ENCODE measurements around the gene HS6ST2.

Gene HS6ST2

DNA sequence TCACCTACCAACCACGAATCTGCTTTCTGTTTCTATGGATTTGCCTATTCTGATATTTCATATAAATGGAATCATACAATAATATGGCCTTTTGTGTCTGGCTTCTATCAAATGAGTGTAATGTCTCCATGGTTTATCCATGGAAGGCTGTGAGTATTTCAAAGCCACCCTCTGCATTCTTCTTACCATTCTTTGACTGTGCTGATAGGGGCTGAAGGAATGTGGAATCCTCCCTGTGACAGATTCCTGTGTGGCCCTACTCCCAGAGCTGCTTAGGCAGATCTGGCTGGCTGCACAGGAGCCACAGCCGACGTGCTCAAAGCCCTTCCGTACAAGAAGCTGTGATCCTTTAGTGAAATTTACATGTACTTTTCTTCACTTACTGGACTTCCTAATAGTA is 163.2 kb downstream of the HS6ST2 start:
- no peak for DNase-seq (ENCODE audit: low read depth)

DNA sequence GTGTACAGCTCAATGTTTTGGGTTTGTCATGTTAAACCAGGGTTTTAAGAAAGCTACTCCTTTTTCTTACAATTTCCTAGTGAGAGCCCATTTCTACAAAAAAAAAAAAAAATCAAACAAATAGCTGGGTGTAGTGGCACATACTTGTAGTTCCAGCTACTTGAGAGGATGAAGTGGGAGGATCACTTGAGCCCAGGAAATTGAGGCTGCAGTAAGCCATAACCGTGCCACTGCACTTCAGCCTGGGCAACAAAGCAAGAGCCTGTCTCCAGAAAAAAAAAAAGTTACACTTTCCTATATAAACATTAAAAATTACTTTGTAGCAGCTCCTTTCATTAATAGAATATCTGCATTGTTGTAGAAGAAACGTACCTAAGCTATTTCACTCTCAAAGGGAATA is 166.7 kb downstream of the HS6ST2 start:
- no peak for DNase-seq (ENCODE audit: low read depth)

DNA sequence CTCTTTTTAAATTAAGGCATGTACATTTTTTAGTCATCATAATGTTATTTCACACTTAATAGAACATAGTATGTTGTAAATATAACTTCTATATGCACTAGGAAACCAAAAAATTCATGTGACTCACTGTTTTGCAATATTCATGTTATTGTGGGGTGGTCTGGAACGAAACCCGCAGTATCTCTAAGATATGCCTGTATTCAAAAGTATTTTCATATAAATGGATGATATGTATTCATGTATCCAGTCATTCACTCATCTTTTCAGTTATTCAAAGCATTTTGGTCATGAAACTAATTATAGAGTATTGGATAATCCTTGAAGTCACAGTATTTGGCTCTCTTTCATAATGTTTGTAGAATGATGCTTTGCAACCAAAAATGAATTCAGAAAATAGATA is 168.1 kb downstream of the HS6ST2 start:
- no peak for DNase-seq (ENCODE audit: low read depth)

DNA sequence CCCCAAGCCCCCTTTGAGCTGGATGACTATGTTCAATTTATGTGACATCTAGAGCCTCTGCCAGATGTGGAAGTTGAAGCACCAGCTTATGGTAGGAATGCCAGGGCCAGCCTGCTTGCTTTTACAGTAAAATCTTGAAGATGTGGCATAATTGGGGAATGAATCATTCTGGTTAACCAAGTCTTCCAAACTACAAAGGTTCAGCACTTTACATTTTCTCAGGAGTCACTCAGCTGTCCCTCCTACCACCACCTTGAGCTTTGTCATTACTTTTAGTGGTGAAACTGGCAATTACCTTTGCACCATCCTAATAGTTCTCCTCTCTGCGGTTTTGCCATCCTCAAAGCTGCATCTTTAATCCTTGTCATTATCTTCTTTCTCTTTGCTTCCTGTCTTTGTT is 172.2 kb downstream of the HS6ST2 start:
- no peak for DNase-seq (ENCODE audit: low read depth)

DNA sequence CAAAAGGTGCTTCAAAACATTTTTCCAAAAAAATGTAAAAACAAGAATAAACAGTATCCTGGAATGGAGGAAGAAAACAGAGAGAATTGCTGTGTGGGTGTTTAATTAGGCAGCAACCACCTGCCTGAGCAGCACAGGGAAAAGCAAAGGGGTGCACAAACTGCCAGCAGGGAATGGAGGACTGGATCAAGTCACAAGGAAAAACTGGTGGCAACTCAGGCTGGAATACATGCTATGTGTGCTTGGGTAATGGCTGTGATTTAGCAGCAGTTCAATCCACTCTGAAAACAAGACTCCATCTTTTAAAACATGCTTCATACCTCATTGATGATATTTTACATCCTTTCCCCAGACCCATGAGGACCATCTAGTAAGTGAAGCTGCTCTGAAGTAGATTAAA is 179.5 kb downstream of the HS6ST2 start:
- no peak for DNase-seq (ENCODE audit: low read depth)

DNA sequence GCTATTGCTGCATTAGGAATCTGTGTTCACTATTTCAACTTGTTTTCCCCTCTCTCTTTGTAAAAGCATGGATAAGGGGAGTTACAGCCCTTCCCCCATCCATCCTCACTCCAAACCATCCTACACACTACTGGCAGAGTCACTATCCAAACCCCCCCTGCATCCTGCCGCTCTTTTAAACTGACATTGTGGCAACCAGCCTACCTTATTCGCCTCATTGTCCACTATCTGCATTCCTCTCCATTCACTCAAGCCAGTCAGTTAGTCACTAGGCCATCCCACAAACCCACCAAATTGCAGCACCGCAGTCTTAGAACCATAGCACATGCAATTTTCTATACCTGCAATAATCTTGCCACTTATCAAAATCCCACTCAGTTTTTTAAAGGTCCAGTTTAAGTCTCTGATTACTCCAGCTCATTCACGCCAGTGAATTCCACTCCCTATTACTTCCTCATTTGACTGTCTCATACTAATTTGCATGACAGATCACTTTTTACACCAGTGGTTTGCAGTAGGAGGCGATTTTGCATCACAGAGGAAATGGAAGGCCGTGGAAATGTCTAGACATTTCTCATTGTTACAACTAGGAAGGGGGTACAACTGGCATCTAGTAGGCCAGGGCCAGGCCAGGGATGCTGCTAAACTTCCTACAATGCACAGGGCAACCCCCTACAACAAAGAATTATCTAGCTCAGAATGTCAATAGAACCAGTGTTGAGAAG is 181.8 kb downstream of the HS6ST2 start:
- DNase-seq (ENCODE audit: low read depth), result no peak

DNA sequence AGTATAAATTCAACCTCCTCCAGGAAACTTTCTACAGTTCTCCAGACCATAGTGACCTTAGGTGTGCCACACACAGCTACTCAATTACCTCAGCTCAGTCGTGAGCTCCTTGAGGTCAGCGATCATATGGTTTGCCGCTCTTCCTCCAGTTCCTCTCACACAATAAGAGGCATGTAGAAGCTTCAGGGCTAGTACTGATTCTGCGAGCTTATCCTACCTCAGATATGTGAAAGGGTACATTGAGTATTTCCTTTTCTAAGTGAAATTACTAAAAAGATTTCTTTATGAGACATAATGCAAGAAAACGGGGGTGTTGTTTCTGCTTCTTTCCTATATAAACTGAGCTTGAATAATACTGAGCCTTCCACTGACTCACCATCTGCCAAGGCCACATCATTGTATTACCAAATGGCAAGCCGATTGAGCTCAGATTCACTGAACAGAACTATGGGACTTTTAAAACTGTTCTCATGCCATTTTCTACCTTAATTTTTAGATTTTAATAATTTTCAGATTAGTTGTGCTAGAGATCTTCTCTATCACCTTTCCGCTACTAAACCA is 183.1 kb downstream of the HS6ST2 start:
- no peak for DNase-seq (ENCODE audit: low read depth)

DNA sequence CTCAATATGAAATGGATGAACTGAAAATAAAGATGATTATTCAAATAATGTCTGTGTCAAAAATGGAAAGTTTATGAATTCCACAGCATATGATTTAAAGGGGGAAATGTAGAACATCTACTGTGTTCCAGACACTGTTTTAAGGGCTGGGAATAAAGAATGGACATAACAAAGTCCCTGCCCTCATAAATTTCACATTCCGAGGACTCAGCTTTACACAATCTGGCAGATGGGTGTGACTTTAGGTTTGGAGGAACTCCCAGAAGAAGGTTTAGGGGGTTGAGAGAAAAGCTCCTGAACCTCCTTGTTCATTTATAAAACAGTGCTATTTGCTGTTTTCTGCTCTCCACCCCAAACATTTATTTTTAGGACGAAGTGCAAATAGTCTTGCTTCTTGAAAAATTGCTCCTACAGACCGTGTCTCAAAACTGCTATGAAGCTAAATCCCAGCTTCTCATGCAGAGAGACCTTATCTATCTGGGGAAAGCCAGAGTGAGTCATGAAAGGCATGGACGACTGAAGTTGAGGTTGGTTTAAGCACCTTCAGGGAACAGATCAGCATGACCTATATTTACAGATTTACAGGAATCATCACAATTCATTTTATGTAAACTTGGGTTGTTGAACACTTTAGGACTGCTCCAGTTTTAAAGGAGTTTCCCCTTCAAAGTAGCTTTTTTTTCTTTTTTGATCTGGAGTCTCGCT is 184.3 kb downstream of the HS6ST2 start:
- no peak for DNase-seq (ENCODE audit: low read depth)

DNA sequence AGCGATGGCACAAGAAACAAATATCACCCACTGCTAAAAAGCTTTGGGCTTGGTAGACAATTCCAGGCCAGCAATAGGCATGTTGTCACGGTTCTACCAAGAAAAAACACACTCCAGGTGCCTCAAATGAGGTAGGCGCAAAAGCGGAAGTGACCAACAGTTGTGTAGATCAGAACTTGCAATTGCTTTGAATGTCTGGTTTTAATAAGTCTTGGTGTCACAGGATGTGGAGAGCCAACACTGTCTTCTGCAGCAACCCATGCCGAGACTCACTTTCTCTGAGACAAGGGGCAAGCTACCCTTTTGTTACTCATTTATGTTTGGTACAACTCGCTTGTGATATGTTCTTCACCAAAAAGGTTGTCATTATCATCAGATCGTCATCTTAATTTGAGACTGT is 188.8 kb downstream of the HS6ST2 start:
- no peak for DNase-seq (ENCODE audit: low read depth)

DNA sequence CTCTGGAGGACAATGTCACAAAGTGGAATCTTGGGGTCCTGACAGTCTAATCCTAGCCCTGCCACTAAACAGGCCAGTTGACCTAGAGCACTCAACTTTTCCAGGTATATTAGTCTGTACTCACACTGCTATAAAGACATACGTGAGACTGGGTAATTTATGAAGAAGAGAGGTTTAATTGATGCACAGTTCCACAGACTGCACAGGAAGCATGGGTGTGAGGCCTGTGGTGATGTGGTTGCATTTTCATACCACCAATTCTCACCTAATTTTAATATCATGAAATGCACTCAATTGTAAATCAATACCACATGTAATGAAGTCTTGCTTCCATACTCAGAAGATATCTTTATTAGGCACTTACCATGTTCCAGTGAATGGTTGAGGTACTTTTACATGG is 192.0 kb downstream of the HS6ST2 start:
- no peak for DNase-seq (ENCODE audit: low read depth)

DNA sequence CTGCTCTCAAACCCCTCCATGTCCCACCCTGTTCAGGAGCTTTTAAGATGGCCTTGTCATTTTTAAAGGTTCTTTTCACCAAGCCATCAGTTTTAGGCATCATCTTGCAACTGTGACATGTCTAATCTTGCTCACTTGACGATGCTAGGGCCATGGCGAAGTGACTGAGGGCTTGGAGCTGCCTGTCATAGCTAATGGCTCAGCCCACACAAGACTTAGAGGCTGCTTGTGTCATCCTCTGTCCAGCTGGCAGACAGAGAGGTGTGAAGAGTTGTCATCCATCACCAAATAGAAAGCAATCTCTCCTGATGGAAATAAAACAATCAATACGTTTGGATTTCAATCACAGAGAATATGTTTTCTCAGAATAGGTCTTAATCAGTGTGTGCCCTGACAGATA is 194.9 kb downstream of the HS6ST2 start:
- DNase-seq (ENCODE audit: low read depth), result no peak

DNA sequence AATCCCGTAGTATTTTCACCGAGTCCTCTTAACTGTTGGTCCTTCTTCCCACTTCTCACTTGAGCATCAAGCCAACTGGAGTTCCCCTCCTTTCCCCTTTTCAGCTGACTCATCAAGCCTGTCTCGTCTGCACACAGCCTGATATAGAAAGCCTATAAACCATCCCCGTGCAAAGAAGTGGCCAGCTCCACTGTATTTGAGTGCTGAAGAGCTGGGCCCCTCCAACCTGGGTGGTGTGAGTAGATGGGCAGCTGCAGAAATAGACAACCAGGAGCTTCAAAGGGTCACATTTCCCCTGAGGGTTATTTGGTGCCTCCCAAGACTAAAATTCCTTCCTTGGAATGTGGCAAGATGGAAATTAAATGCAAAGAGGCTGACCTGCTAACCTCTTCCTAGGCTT is 199.7 kb downstream of the HS6ST2 start:
- no peak for DNase-seq (ENCODE audit: low read depth)

DNA sequence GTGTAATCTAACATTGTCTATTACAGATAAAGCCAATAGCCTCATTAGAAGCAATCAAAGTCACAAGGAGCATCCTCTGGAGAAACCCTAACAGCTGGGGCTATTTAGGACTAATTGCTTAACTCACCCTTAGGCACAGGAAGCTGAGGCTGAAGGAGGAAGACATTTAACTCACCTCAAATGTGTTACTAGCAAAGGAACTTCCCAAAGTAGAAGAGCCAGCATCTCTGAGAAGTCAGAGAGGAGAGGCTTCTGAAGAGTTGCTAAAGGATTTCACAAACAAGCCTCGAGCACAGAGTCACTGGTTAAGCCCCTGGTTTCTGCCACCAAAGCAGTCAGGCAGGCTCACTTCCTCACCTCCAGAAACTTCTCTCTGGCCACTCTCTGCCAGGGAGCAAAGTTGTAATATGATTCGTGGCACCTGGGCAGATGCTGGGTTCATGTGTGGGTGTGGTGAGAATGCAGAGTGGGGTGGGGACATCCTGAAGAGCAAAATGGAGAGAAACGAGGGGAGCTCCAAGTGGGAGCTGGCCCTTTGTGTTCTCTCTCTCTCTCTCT is 201.3 kb downstream of the HS6ST2 start:
- DNase-seq (ENCODE audit: low read depth), result no peak

DNA sequence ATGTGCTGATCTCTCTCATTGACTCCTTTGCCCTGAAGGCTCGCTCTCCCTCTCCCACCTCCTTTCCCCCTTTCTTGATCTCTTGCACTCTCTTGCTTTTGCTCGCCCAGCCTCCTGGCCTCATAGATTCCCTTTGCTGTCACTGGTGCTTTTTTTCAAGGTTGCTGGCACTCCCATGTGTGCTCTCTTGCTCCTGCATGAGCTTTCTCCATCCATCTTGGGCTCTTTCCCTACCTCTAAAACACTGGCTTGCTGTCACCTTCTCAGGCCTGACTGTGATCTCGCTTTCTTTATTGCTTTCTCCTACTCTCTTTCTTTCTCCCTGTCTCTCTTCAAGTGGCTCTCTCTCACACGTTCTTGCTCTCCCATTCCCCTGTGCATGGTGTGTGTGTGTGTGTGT is 202.0 kb downstream of the HS6ST2 start:
- DNase-seq (ENCODE audit: low read depth), result no peak

DNA sequence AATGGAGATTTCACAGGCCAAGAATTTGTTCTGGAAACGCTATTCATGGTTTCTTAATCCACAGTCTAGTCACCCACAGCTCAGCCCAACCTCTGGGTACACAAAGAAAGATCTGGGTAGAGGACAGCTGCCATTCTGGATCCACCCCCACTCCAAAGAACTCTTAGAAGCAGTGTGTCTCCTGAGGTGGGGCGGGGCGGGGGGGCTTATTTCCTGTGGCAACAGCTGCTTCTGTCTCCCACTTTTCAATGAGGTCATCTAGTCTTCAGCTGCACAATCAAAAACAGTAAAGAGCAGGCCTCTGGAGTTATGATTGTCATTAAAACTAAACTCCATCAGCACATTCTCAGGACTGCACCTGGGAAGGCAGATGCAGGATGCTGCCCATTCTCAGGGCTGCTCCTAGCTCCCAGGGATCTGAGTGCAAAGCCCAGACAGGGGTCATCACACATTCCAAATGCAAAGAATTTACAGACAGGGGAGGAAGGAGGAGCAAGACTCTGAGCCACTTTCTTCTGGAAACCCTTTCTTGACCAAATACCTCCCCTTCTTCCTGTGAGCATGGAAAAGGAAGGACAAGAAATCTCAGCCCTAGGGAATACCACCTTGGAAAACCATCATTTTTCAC is 207.3 kb downstream of the HS6ST2 start:
- no peak for DNase-seq (ENCODE audit: low read depth)

DNA sequence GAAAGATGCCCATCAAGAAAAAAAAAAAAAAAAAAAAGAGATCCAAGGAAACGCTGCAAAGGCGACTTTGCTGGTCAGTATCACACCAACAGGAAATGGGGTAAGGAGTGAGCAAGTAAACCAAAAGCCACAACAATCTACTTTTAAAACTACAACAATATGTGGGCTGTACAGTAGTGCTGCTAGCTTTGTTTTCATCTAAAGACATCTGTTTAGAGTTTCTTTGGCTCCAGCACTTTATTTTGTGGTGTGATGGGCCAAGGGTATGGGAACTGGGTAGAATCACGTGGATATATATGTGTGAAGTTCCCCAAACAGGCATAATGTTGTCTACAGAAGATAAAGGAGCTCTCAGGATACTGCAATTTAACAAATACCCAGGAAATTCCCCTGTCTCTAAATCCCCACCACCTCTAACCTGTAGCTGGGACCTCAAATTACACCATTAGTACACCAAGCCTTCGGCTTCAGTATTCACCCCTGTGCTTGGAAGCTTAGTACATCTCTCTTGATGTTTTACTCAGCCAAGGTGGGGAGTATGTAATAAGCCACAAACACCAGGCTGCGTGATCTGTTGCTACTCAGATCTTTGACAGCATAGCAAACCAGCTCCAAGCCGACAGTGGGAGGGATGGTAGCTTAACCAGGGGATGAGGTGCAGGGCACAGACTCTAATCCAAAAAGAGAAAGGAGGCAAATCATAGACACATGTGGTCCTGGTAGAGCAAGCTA is 207.9 kb downstream of the HS6ST2 start:
- no peak for DNase-seq (ENCODE audit: low read depth)

DNA sequence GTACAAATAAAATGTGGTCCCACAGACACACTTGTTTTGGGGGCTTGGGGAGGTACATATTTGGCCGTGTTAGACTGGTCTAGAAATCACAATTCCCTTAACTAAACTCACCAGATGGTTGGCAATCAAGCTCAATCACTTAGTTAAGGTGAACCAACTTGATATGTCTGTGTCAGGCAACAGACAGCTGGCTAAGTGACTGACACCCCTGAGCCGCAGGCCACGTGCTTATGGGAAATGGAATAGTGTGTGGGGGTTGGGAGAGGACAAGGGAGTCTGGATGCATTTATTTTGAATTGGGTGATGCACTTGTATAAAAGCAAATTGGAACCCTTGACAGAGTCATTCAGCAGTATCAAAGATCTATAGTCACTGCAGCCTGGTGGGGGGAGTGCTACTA is 209.0 kb downstream of the HS6ST2 start:
- DNase-seq (ENCODE audit: low read depth), result no peak

DNA sequence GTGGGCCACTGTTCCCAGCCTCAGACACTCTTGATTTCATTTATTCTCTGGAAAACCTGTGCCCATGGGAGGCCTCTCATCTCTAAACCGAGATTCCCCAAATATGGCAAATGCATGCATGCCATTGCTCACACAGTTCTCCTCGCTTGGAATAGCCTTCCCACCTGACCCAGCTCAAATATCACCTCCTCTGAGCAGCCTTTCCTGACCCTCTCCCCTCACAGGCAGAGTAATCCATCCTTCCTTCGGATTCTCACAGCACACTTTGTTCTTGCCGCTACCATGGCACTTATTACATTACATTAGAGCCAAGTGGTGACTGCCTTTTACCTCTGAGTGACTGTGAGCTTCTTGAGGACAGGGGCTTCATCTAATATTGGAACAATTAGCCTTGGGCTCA is 209.5 kb downstream of the HS6ST2 start:
- DNase-seq (ENCODE audit: low read depth), result no peak

DNA sequence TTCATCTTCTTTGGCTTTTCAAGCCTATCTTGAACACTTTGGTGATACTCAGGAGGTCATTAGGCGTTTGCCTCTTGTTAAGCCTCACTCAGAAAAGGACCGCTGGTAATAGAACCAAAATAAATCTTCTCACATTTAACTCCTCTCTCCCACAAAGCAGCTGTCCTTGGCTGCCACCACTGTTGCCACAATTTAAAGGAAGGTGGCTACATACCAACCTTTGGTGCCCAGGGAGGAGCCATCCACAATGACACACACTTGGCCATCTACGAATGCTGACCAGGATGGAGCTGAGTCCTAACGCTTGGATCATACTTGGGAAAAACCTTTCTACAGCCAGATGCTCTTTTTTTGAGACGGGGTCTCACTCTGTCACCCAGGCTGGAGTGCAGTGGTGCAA is 210.2 kb downstream of the HS6ST2 start:
- no peak for DNase-seq (ENCODE audit: low read depth)

DNA sequence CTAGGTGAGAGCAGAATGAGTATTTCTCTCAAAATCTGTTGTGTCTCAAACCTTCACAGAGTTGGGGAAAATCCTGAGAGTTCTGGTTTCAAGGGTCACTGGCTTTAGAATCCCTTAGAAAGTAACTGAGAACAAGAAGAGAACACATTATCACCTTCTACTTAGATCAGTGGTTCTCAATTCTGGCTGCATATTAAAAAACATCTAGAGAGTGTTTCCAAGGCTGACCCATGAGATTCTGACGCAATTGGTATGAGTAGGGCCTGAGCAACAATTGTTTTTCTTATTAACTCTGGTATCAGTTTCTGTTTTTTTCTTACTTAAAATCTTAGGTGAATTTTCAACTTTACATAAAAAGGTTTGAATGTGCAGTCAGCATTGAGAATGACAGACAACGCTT is 212.8 kb downstream of the HS6ST2 start:
- no peak for DNase-seq (ENCODE audit: low read depth)

DNA sequence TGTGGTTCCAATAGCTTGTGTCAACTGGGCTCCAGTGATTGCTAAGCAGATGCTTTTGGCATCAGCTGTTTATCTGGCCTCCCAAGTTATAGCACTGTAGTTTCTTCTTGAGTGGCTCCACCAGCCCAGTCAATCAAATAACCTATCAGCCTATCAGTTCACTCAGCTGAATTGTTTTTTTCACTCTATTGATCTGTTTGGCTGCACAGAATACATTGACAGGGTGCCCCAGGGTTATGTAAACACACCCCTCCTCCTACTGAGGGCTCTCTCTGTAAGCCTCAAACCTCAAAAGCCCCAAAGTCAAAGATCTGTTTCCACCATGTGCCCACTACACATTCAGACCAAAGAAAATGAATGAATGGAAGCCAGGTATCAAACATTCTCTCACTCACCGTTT is 214.0 kb downstream of the HS6ST2 start:
- DNase-seq (ENCODE audit: low read depth), result no peak

DNA sequence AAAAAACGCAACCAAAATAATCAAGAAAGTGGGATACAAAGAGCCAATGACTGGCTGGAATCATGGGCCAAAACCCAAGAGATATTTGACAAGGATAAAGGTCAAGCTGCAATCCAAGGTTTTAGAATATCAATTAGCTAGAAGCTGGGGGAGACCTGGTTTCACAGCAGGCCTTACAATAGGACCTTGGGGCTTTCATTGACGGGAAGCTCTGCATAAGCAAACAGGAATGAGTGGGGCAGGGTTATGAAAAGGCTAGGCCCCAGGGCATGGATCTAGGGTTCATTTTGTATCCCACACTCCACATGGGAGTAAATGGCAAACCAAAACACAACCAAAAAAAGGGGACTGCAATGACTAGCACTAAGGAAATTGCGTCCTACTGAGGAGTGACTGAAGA is 215.3 kb downstream of the HS6ST2 start:
- DNase-seq (ENCODE audit: low read depth), result no peak

Data from activated T-helper 1 cell treated with Interleukin-2 at 50 U/mL for 16 hours (primary cell).